ENCODE data around the gene IPO8. TPM values are rescaled to one million over a fixed set of nuclear protein-coding genes. Genes with fewer than 3 reads are reported as not detected.

The IPO8 gene
- total RNA-seq, 1 donor from 2014 or later = 43.0 TPM

- Mint-ChIP-seq H3K4me1 (ENCODE audit: unreplicated experiment) (no peaks in the 10 kb centered on the region), H3K36me3 (ENCODE audit: low read depth, unreplicated experiment) (peaks cover 3% of the 10 kb centered on the region), H3K27ac (ENCODE audit: unreplicated experiment) (no peak overlapping the region), H3K27me3 (ENCODE audit: unreplicated experiment) (no peaks in the 10 kb centered on the region), H3K4me3 (ENCODE audit: unreplicated experiment) (no peak overlapping the region), H3K9me3 (ENCODE audit: unreplicated experiment) (no peaks in the 10 kb centered on the region)
- no peak for DNase-seq (ENCODE audit: low spot score)
- TF ChIP-seq, protein P1, sequence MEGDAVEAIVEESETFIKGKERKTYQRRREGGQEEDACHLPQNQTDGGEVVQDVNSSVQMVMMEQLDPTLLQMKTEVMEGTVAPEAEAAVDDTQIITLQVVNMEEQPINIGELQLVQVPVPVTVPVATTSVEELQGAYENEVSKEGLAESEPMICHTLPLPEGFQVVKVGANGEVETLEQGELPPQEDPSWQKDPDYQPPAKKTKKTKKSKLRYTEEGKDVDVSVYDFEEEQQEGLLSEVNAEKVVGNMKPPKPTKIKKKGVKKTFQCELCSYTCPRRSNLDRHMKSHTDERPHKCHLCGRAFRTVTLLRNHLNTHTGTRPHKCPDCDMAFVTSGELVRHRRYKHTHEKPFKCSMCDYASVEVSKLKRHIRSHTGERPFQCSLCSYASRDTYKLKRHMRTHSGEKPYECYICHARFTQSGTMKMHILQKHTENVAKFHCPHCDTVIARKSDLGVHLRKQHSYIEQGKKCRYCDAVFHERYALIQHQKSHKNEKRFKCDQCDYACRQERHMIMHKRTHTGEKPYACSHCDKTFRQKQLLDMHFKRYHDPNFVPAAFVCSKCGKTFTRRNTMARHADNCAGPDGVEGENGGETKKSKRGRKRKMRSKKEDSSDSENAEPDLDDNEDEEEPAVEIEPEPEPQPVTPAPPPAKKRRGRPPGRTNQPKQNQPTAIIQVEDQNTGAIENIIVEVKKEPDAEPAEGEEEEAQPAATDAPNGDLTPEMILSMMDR (IDR thresholded peaks at IDR 0.05; ENCODE audit: unreplicated experiment) = no peak
Measured at GRCh38 chr12:30661210-30661609, 34.5 kb downstream of the IPO8 start.

GRCh38 chr12:30652034-30652696 lies 43.5 kb downstream of the IPO8 start:
- TF ChIP-seq, protein P1 (IDR thresholded peaks at IDR 0.05; ENCODE audit: unreplicated experiment) = no peak
- Mint-ChIP-seq H3K27ac (ENCODE audit: unreplicated experiment) (no peak overlapping the region), H3K27me3 (ENCODE audit: unreplicated experiment) (no peaks in the 10 kb centered on the region), H3K4me1 (ENCODE audit: unreplicated experiment) (no peaks in the 10 kb centered on the region), H3K36me3 (ENCODE audit: low read depth, unreplicated experiment) (no peaks in the 10 kb centered on the region), H3K9me3 (ENCODE audit: unreplicated experiment) (no peaks in the 10 kb centered on the region), H3K4me3 (ENCODE audit: unreplicated experiment) (no peak overlapping the region)
- DNase-seq (ENCODE audit: low spot score) = no peak

DNA sequence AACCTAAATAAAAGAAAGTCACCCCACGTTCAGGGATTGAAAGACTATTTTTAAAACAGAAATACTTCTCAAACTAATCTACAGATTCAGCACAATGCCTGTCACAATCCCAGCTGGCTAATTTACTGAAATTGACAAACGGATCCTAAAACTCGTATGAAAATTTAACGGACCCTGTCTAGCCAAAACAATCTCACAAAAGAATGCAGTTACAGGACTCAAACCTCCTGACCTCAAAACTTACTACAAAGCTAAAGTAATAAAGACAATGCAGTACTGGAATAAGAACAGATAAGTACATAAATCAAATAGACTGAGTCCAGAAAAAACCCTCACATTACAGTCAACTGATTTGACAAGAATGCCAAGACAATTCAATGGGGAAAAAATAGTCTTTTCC lies 48.8 kb downstream of the IPO8 start:
- Mint-ChIP-seq H3K27me3 (ENCODE audit: unreplicated experiment) (no peaks in the 10 kb centered on the region), H3K9me3 (ENCODE audit: unreplicated experiment) (no peaks in the 10 kb centered on the region), H3K4me1 (ENCODE audit: unreplicated experiment) (no peaks in the 10 kb centered on the region), H3K4me3 (ENCODE audit: unreplicated experiment) (no peak overlapping the region), H3K27ac (ENCODE audit: unreplicated experiment) (no peak overlapping the region), H3K36me3 (ENCODE audit: low read depth, unreplicated experiment) (no peaks in the 10 kb centered on the region)
- no peak for DNase-seq (ENCODE audit: low spot score)
- TF ChIP-seq, protein P1 (IDR thresholded peaks at IDR 0.05; ENCODE audit: unreplicated experiment) = no peak

- Mint-ChIP-seq H3K27me3 (ENCODE audit: unreplicated experiment) (no peaks in the 10 kb centered on the region), H3K36me3 (ENCODE audit: low read depth, unreplicated experiment) (peaks cover under 1% of the 10 kb centered on the region), H3K4me1 (ENCODE audit: unreplicated experiment) (no peaks in the 10 kb centered on the region), H3K9me3 (ENCODE audit: unreplicated experiment) (no peaks in the 10 kb centered on the region), H3K4me3 (ENCODE audit: unreplicated experiment) (no peak overlapping the region), H3K27ac (ENCODE audit: unreplicated experiment) (no peak overlapping the region)
- TF ChIP-seq, protein P1 (IDR thresholded peaks at IDR 0.05; ENCODE audit: unreplicated experiment) = no peak
- DNase-seq (ENCODE audit: low spot score) = no peak
Measured at GRCh38 chr12:30643366-30643765, 52.3 kb downstream of the IPO8 start.

DNA sequence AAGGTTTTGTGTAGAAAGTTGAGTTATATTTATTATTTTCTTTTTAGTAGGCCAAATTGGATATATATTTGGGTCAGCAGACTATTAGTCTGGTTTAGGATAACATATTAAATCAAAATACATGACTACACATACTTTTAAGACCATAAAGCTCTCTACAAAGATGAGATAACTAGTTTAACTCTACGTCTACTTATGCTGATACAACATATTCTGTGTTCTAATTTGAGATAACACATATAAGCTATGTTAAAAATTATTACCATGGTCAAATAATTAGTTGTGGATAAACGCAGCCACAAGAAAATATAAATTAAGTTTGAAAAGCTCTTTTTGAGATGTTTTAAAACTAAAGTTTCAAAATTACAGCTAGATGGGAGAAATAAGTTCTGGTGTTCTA lies 55.3 kb downstream of the IPO8 start:
- no peak overlapping the region for H3K27ac Mint-ChIP-seq (ENCODE audit: unreplicated experiment)
- TF ChIP-seq, protein P1 (IDR thresholded peaks at IDR 0.05; ENCODE audit: unreplicated experiment) = no peak
- peaks cover 4% of the 10 kb centered on the region for H3K4me1 Mint-ChIP-seq (ENCODE audit: unreplicated experiment)
- peaks cover 7% of the 10 kb centered on the region for H3K36me3 Mint-ChIP-seq (ENCODE audit: low read depth, unreplicated experiment)
- DNase-seq (ENCODE audit: low spot score) = no peak
- H3K4me3 Mint-ChIP-seq (ENCODE audit: unreplicated experiment) = no peak overlapping the region
- no peaks in the 10 kb centered on the region for H3K27me3 Mint-ChIP-seq (ENCODE audit: unreplicated experiment)
- H3K9me3 Mint-ChIP-seq (ENCODE audit: unreplicated experiment) = no peaks in the 10 kb centered on the region

Measured in endothelial cell (in vitro differentiated cells).